GM12878 (cell line): ENCODE measurements around the gene ZCCHC13. TPM values are rescaled to one million over a fixed set of nuclear protein-coding genes. Genes with fewer than 3 reads are reported as not detected.

Experiments
- ATAC-seq: fragments of 200-7000 bp; cut with Tn5 transposase; 3 replicates; pipeline ENCODE4 v1.9.1; 2020; ENCODE audit warnings: mild to moderate bottlenecking, moderate library complexity
- Bru-seq: library from RNA; stranded (reverse); fragments of 400-500 nt; gene quantifications from one replicate; lab custom pipeline; 2021; lab: Mats Ljungman, UMichigan
- BruChase-seq, 2 experiments: library from RNA; stranded (reverse); fragments of 400-500 nt; gene quantifications; one replicate each; lab custom pipeline; 2021; lab: Mats Ljungman, UMichigan
- BruUV-seq: library from RNA; stranded (reverse); fragments of 400-500 nt; replicated peaks from 2 replicates; lab custom pipeline; 2021; lab: Mats Ljungman, UMichigan
- CTCF ChIA-PET: fragments of 300-600 bp; sonication (Branson Sonifier 250); formaldehyde crosslinking; extraction: SDS; loops from one replicate; lab custom pipeline; 2021; ENCODE audit warnings: inconsistent platforms; lab: Yijun Ruan, JAX
- POLR2A ChIA-PET: fragments of 350-600 bp; formaldehyde crosslinking; extraction: SDS; loops from one replicate; lab custom pipeline; 2021; ENCODE audit warnings: inconsistent platforms; lab: Charles Lee
- RAD21 ChIA-PET: fragments of 300-600 bp; sonication (Branson Sonifier 250); formaldehyde crosslinking; loops from one replicate; lab custom pipeline; 2023; ENCODE audit warnings: antibody characterized with exemption; ENCODE audit not compliant: unreplicated experiment; lab: Charles Lee
- SMC1A ChIA-PET: fragments of 300-600 bp; sonication (Branson Sonifier 250); formaldehyde crosslinking; loops from one replicate; lab custom pipeline; 2023; ENCODE audit not compliant: unreplicated experiment, uncharacterized antibody; lab: Charles Lee
- DNase-seq: peaks from one replicate; pipeline ENCODE4 v3.0.0-alpha.2; 2011; ENCODE audit warnings: low read depth, low spot score
- FAIRE-seq: peaks from 3 replicates; lab custom pipeline; 2011; peaks lifted over from hg19 to GRCh38; lab: Jason Lieb, UNC
- H2AFZ ChIP-seq: 2 replicates; pipeline ENCODE4 v1.6.0; 2011; ENCODE audit warnings: low read depth, low read length, control low read depth; ENCODE audit not compliant: control insufficient read depth
- H3K27ac ChIP-seq: 2 replicates; pipeline ENCODE4 v1.5.1; 2011; ENCODE audit warnings: control low read depth; ENCODE audit not compliant: control insufficient read depth, insufficient read depth
- H3K27me3 ChIP-seq, 2 experiments: replicated peaks in 1 of 2; 2 replicates each; pipeline versions ENCODE4 v1.6.0 to v1.6.1; 2011; ENCODE audit warnings: low read length in 1 of 2; ENCODE audit not compliant: control insufficient read depth in 2 of 2, insufficient read depth in 2 of 2
- H3K36me3 ChIP-seq, 2 experiments: 2 replicates each; pipeline ENCODE4 v1.5.1; 2011; ENCODE audit warnings: low read length in 1 of 2; ENCODE audit not compliant: control insufficient read depth in 2 of 2, insufficient read depth in 2 of 2
- H3K4me1 ChIP-seq: 2 replicates; pipeline ENCODE4 v1.6.1; 2011; ENCODE audit warnings: mild to moderate bottlenecking, low read length, moderate library complexity, mixed read lengths; ENCODE audit not compliant: control insufficient read depth, insufficient read depth
- H3K4me2 ChIP-seq: 2 replicates; pipeline ENCODE4 v1.6.0; 2011; ENCODE audit warnings: control low read depth; ENCODE audit not compliant: control insufficient read depth, insufficient read depth
- H3K4me3 ChIP-seq: fragments of 200-600 bp; sonication (generic); 2 replicates; pipeline ENCODE4 v1.5.1; 2016
- H3K79me2 ChIP-seq: 2 replicates; pipeline ENCODE4 v1.6.0; 2011; ENCODE audit warnings: low read length; ENCODE audit not compliant: control insufficient read depth, insufficient read depth
- H3K9ac ChIP-seq: 2 replicates; pipeline ENCODE4 v1.8.0; 2011; ENCODE audit warnings: low read length, control low read depth, mixed read lengths; ENCODE audit not compliant: control insufficient read depth, insufficient read depth
- H3K9me3 ChIP-seq: replicated peaks from 3 replicates; pipeline ENCODE4 v1.5.1; 2011; ENCODE audit warnings: mild to moderate bottlenecking, low read length; ENCODE audit not compliant: control insufficient read depth, insufficient read depth
- H4K20me1 ChIP-seq: 2 replicates; pipeline ENCODE4 v1.6.0; 2011; ENCODE audit not compliant: control insufficient read depth, insufficient read depth
- CHD1 ChIP-seq: IDR thresholded peaks from 2 replicates; pipeline ENCODE4 v1.6.1; 2012; ENCODE audit warnings: low read depth, low read length, improper control_type of control experiment
- CHD2 ChIP-seq: IDR thresholded peaks from 2 replicates; pipeline ENCODE4 v1.6.1; 2011; ENCODE audit warnings: low read depth, low read length, improper control_type of control experiment, borderline replicate concordance
- HDAC2 ChIP-seq: fragments of 200-600 bp; sonication (generic); IDR thresholded peaks from 2 replicates; pipeline ENCODE4 v1.6.1; 2017
- HDGF ChIP-seq: fragments of 450-650 bp; IDR thresholded peaks from 2 replicates; pipeline ENCODE4 v1.6.1; 2016; ENCODE audit warnings: antibody characterized with exemption
- MEF2B ChIP-seq: fragments of 450-650 bp; IDR thresholded peaks from 2 replicates; pipeline ENCODE4 v1.6.1; 2018; ENCODE audit warnings: mild to moderate bottlenecking, moderate library complexity; ENCODE audit not compliant: partially characterized antibody, poor library complexity, severe bottlenecking
- RB1 ChIP-seq: fragments of 450-650 bp; formaldehyde crosslinking; IDR thresholded peaks from 2 replicates; pipeline ENCODE4 v1.6.1; 2017; ENCODE audit warnings: mild to moderate bottlenecking, borderline replicate concordance
- RELA ChIP-seq: fragments of 450-650 bp; IDR thresholded peaks from 2 replicates; pipeline ENCODE4 v1.8.0; 2014; ENCODE audit warnings: borderline replicate concordance; ENCODE audit not compliant: partially characterized antibody
- SMAD1 ChIP-seq: fragments of 450-650 bp; IDR thresholded peaks from 2 replicates; pipeline ENCODE4 v1.6.1; 2018; ENCODE audit warnings: mild to moderate bottlenecking, low read depth; ENCODE audit not compliant: partially characterized antibody
- SMC3 ChIP-seq: IDR thresholded peaks from 2 replicates; pipeline ENCODE4 v1.6.1; 2011; ENCODE audit warnings: low read length, improper control_type of control experiment, borderline replicate concordance
- SP1 ChIP-seq: IDR thresholded peaks from one replicate; pipeline ENCODE4 v1.6.1; 2011; ENCODE audit warnings: low read depth, low read length
- TARDBP ChIP-seq: IDR thresholded peaks from 2 replicates; pipeline ENCODE4 v1.6.1; 2016; ENCODE audit warnings: borderline replicate concordance
- WRNIP1 ChIP-seq: IDR thresholded peaks from 2 replicates; pipeline ENCODE4 v1.6.1; 2011; ENCODE audit warnings: low read depth, low read length, improper control_type of control experiment, borderline replicate concordance
- ZBED1 ChIP-seq: IDR thresholded peaks from 2 replicates; pipeline ENCODE4 v1.6.1; 2016; ENCODE audit warnings: borderline replicate concordance
- WGBS: methylation state at CpG from one replicate; pipeline ENCODE4 v1.1.6; 2016; ENCODE audit warnings: low lambda C conversion rate; ENCODE audit not compliant: insufficient replicate concordance, insufficient coverage; ENCODE audit errors: missing lambda C conversion rate; 5-methylcytosine and 5-hydroxymethylcytosine counted together
- in situ Hi-C: fragments of 300-500 bp; cut with MboI; formaldehyde crosslinking; loops from 9 replicates; pipeline ENCODE4 v1.14.3; 2018; ENCODE audit warnings: mixed read lengths
- intact Hi-C: fragments of 100-400 bp; cut with micrococcal nuclease; formaldehyde crosslinking; loops from one replicate; pipeline ENCODE4 v1.14.2; 2022; ENCODE audit not compliant: unreplicated experiment
- long read RNA-seq, 2 experiments: library from polyadenylated mRNA; unstranded; transcript quantifications; one replicate each; pipeline ENCODE4 v2.0.0, GENCODE V29; 2019 to 2020
- polyA minus RNA-seq, 3 experiments: library from RNA; depleted of rRNA, polyadenylated mRNA; stranded (reverse); fragments of >200 nt; gene quantifications; 2 replicates each; pipeline ENCODE4 v1.2.3, GENCODE V29; 2011
- polyA plus RNA-seq, 11 experiments: library from polyadenylated mRNA; depleted of rRNA in 4 of 11; unstranded in 6 of 11; stranded (reverse) in 5 of 11; fragments of >200 nt; fragmentation: Nextera tagmentation in 4 of 11; fragmentation: Illumina TruSeq in 1 of 11; extraction: Ambion mirVana in 4 of 11; extraction: Trizol in 1 of 11; gene quantifications; 1 replicate in 1 of 11; 2 replicates in 10 of 11; pipeline versions ENCODE4 v1.2.1 to v1.2.3, GENCODE V29; 2011 to 2016; ENCODE audit warnings: inconsistent platforms in 2 of 11, missing spikeins in 2 of 11, low read depth in 1 of 11
- total RNA-seq, 4 experiments: library from RNA; depleted of rRNA in 3 of 4; stranded (reverse); fragments of >200 nt in 3 of 4; fragmentation: Illumina TruSeq in 1 of 4; extraction: Trizol in 1 of 4; gene quantifications; 2 replicates each; pipeline versions ENCODE4 v1.2.1 to v1.2.3, GENCODE V29; 2013 to 2021
- TF ChIP-seq, protein P1 (sequence below): fragments of 150-350 bp; IDR thresholded peaks from 2 replicates; pipeline ENCODE4 v1.6.1; 2014; ENCODE audit warnings: mild to moderate bottlenecking, low read depth, low read length
- TF ChIP-seq, protein P2 (sequence below): IDR thresholded peaks from 2 replicates; pipeline ENCODE4 v1.6.1; 2012; ENCODE audit warnings: low read depth, low read length, improper control_type of control experiment
- TF ChIP-seq, protein P3 (sequence below): fragments of 450-650 bp; IDR thresholded peaks from 2 replicates; pipeline ENCODE4 v1.6.1; 2018; ENCODE audit warnings: mild to moderate bottlenecking, low read depth, moderate library complexity; ENCODE audit not compliant: partially characterized antibody
- TF ChIP-seq, protein P4 (sequence below): IDR thresholded peaks from 2 replicates; pipeline ENCODE4 v1.6.1; 2011; ENCODE audit warnings: mild to moderate bottlenecking, low read depth, low read length, moderate library complexity; ENCODE audit not compliant: insufficient replicate concordance

ZCCHC13 gene
- not detected in 2 replicates for total RNA-seq (2013; cell fraction: nucleolus; rRNA removed)
- total RNA-seq (2014; rRNA removed) (not detected in 2 replicates), total RNA-seq (2014; rRNA removed; fragmentation: Illumina TruSeq; extraction: Trizol) (not detected in 2 replicates), total RNA-seq (2021) (not detected in 2 replicates), polyA plus RNA-seq (2011; rRNA removed) (not detected in 2 replicates), polyA plus RNA-seq (2014; fragmentation: Illumina TruSeq; extraction: Trizol) (not detected in 2 replicates), polyA plus RNA-seq (2014; fragmentation: Nextera tagmentation; extraction: Ambion mirVana) (not detected), polyA plus RNA-seq (2014; rRNA removed) (not detected in 2 replicates), polyA plus RNA-seq (2016; fragmentation: Nextera tagmentation; extraction: Ambion mirVana) (not detected), polyA minus RNA-seq (2011; rRNA and poly(A)+ RNA removed) (not detected in 2 replicates), Bru-seq, nascent RNA (not detected), BruChase-seq, experiment 1, labeled RNA remaining after a 6-hour chase (not detected), BruChase-seq, experiment 2, labeled RNA remaining after a 2-hour chase (not detected)
- not detected for polyA plus RNA-seq (2011; ENCODE audit: low read depth)
- not detected in 2 replicates for polyA plus RNA-seq (2011; cell fraction: cytosol; rRNA removed)
- polyA plus RNA-seq (2011; cell fraction: nucleus; rRNA removed) = not detected in 2 replicates
- polyA plus RNA-seq (2012) = not detected in 2 replicates
- not detected in 2 replicates for polyA minus RNA-seq (2011; cell fraction: cytosol; rRNA and poly(A)+ RNA removed)
- polyA minus RNA-seq (2011; cell fraction: nucleus; rRNA and poly(A)+ RNA removed) = not detected in 2 replicates
- long read RNA-seq, experiment 1 = 0 reads
- long read RNA-seq, experiment 2 = 0 reads

DNA sequence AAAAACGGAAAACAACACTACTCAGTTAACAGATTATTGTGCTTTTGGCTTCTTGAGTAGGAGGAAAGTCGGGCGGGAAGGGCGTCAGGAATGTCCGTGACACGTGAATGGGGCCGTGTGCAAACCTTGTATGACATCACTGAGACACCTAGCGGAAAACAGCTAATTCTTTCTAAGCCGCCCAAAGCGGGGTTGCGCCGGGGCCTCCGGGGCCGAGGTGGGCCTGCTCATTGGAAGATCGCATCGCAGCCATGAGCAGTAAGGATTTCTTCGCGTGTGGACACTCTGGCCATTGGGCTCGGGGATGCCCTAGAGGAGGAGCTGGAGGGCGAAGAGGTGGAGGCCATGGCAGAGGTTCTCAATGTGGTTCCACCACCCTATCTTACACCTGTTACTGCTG, at the start of gene ZCCHC13:
Gene ZCCHC13, plus strand, starts transcription at position 165 of the 400 bp plus-strand sequence. Its CDS starts 87 bp downstream, at position 252.
- no peak within 1 kb of the TSS for H2AFZ ChIP-seq
- 81% methylated on average over 20 of the region's 20 CpGs for WGBS
- RAD21 ChIA-PET = no interaction called here
- TF ChIP-seq, protein P1, sequence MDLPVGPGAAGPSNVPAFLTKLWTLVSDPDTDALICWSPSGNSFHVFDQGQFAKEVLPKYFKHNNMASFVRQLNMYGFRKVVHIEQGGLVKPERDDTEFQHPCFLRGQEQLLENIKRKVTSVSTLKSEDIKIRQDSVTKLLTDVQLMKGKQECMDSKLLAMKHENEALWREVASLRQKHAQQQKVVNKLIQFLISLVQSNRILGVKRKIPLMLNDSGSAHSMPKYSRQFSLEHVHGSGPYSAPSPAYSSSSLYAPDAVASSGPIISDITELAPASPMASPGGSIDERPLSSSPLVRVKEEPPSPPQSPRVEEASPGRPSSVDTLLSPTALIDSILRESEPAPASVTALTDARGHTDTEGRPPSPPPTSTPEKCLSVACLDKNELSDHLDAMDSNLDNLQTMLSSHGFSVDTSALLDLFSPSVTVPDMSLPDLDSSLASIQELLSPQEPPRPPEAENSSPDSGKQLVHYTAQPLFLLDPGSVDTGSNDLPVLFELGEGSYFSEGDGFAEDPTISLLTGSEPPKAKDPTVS = no peak
- no peak for TF ChIP-seq HDGF
- TF ChIP-seq MEF2B = no peak
- no peak for TF ChIP-seq SMAD1
- TF ChIP-seq SMC3 = no peak
- TF ChIP-seq, protein P2, sequence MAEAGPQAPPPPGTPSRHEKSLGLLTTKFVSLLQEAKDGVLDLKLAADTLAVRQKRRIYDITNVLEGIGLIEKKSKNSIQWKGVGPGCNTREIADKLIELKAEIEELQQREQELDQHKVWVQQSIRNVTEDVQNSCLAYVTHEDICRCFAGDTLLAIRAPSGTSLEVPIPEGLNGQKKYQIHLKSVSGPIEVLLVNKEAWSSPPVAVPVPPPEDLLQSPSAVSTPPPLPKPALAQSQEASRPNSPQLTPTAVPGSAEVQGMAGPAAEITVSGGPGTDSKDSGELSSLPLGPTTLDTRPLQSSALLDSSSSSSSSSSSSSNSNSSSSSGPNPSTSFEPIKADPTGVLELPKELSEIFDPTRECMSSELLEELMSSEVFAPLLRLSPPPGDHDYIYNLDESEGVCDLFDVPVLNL = no peak
- TF ChIP-seq TARDBP = no peak
- TF ChIP-seq CHD2 = no peak
- TF ChIP-seq, protein P3, sequence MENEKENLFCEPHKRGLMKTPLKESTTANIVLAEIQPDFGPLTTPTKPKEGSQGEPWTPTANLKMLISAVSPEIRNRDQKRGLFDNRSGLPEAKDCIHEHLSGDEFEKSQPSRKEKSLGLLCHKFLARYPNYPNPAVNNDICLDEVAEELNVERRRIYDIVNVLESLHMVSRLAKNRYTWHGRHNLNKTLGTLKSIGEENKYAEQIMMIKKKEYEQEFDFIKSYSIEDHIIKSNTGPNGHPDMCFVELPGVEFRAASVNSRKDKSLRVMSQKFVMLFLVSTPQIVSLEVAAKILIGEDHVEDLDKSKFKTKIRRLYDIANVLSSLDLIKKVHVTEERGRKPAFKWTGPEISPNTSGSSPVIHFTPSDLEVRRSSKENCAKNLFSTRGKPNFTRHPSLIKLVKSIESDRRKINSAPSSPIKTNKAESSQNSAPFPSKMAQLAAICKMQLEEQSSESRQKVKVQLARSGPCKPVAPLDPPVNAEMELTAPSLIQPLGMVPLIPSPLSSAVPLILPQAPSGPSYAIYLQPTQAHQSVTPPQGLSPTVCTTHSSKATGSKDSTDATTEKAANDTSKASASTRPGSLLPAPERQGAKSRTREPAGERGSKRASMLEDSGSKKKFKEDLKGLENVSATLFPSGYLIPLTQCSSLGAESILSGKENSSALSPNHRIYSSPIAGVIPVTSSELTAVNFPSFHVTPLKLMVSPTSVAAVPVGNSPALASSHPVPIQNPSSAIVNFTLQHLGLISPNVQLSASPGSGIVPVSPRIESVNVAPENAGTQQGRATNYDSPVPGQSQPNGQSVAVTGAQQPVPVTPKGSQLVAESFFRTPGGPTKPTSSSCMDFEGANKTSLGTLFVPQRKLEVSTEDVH = no peak
- no peak for TF ChIP-seq HDAC2
- TF ChIP-seq ZBED1 = no peak
- no peak for TF ChIP-seq RB1
- TF ChIP-seq CHD1 = no peak
- TF ChIP-seq, protein P4, sequence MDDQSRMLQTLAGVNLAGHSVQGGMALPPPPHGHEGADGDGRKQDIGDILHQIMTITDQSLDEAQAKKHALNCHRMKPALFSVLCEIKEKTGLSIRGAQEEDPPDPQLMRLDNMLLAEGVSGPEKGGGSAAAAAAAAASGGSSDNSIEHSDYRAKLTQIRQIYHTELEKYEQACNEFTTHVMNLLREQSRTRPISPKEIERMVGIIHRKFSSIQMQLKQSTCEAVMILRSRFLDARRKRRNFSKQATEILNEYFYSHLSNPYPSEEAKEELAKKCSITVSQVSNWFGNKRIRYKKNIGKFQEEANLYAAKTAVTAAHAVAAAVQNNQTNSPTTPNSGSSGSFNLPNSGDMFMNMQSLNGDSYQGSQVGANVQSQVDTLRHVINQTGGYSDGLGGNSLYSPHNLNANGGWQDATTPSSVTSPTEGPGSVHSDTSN = no peak
- no peak for TF ChIP-seq WRNIP1
- no peak for TF ChIP-seq SP1
- TF ChIP-seq RELA = no peak

More for the DNA sequence above, at the start of gene ZCCHC13:
- no TSS peak for BruUV-seq
- Histone ChIP-seq H3K27ac (no peak within 1 kb of the TSS), H4K20me1 (no peaks in the 10 kb centered on the region), H3K9ac (no peak within 1 kb of the TSS), H3K4me2 (no peak within 1 kb of the TSS), H3K4me1 (no peaks in the 10 kb centered on the region), H3K36me3 (no peaks in the 10 kb centered on the region), H3K9me3 (no peaks in the 10 kb centered on the region), H3K79me2 (no peaks in the 10 kb centered on the region), H3K27me3 (no peaks in the 10 kb centered on the region), H3K4me3 (no peak within 1 kb of the TSS)
- FAIRE-seq = no peak
- in situ Hi-C loops = no loop called here
- no peak for ATAC-seq
- DNase-seq = no peak
- intact Hi-C loops = no loop called here
- CTCF ChIA-PET = no interaction called here
- SMC1A ChIA-PET = no interaction called here
- POLR2A ChIA-PET = no interaction called here
